OCI-M1 (cell line): ENCODE data around the gene LRRC75A.
A peak's percentile ranks its signal among the peaks of the same experiment; 100 is the strongest.

Experiments
- DNase-seq: peaks from one replicate; lab custom pipeline; 2025; lab: John Stamatoyannopoulos, UW

Gene LRRC75A

GRCh38 chr17:16493531-16494046, 1.6 kb upstream of the LRRC75A start:
- peak; percentile 19 for DNase-seq

- DNase-seq: no peak
Measured at GRCh38 chr17:16492613-16493530, 879 bp upstream of the LRRC75A start.

GRCh38 chr17:16491131-16491702, 776 bp downstream of the LRRC75A start:
- DNase-seq: no peak

- DNase-seq: no peak
Measured at GRCh38 chr17:16489431-16489830, 2.6 kb downstream of the LRRC75A start.

- no peak for DNase-seq
Measured at GRCh38 chr17:16488968-16489337, 3.0 kb downstream of the LRRC75A start.

GRCh38 chr17:16488186-16488967, 3.6 kb downstream of the LRRC75A start:
- DNase-seq: peak; percentile 71

GRCh38 chr17:16486373-16487250, 5.4 kb downstream of the LRRC75A start:
- DNase-seq: no peak

GRCh38 chr17:16484445-16485175, 7.4 kb downstream of the LRRC75A start:
- DNase-seq: no peak

- no peak for DNase-seq
Measured at GRCh38 chr17:16483021-16483645, 8.9 kb downstream of the LRRC75A start.

- DNase-seq: no peak
Measured at GRCh38 chr17:16482253-16482652, 9.7 kb downstream of the LRRC75A start.

GRCh38 chr17:16480995-16481394, 11.0 kb downstream of the LRRC75A start:
- DNase-seq: no peak

- no peak for DNase-seq
Measured at GRCh38 chr17:16479264-16479663, 12.7 kb downstream of the LRRC75A start.

- DNase-seq: no peak
Measured at GRCh38 chr17:16478649-16479048, 13.3 kb downstream of the LRRC75A start.

GRCh38 chr17:16477666-16478065, 14.3 kb downstream of the LRRC75A start:
- DNase-seq: no peak

GRCh38 chr17:16477255-16477654, 14.7 kb downstream of the LRRC75A start:
- no peak for DNase-seq

- DNase-seq: no peak
Measured at GRCh38 chr17:16475179-16475704, 16.8 kb downstream of the LRRC75A start.

- no peak for DNase-seq
Measured at GRCh38 chr17:16474012-16474725, 17.8 kb downstream of the LRRC75A start.

- no peak for DNase-seq
Measured at GRCh38 chr17:16473044-16474011, 18.7 kb downstream of the LRRC75A start.
